Activated naive CD4-positive, alpha-beta T cell treated with anti-CD3 and anti-CD28 coated beads, Interleukin-2, amount 50 U/mL, for 24 hours (primary cell): ENCODE measurements around the gene SERPINB7.

Experiments used
- H3K27ac Mint-ChIP-seq: one replicate; pipeline ENCODE4 v1.8.0; 2021; ENCODE audit warnings: mild to moderate bottlenecking, mixed read lengths
- H3K27me3 Mint-ChIP-seq: one replicate; pipeline ENCODE4 v1.8.0; 2021; ENCODE audit warnings: mixed read lengths
- H3K36me3 Mint-ChIP-seq: one replicate; pipeline ENCODE4 v1.8.0; 2021; ENCODE audit warnings: mixed read lengths
- H3K4me1 Mint-ChIP-seq: one replicate; pipeline ENCODE4 v1.8.0; 2021; ENCODE audit warnings: mixed read lengths
- H3K4me3 Mint-ChIP-seq: one replicate; pipeline ENCODE4 v1.8.0; 2021; ENCODE audit warnings: mild to moderate bottlenecking, mixed read lengths
- H3K9me3 Mint-ChIP-seq: one replicate; pipeline ENCODE4 v1.8.0; 2021; ENCODE audit warnings: mixed read lengths

SERPINB7 gene

DNA sequence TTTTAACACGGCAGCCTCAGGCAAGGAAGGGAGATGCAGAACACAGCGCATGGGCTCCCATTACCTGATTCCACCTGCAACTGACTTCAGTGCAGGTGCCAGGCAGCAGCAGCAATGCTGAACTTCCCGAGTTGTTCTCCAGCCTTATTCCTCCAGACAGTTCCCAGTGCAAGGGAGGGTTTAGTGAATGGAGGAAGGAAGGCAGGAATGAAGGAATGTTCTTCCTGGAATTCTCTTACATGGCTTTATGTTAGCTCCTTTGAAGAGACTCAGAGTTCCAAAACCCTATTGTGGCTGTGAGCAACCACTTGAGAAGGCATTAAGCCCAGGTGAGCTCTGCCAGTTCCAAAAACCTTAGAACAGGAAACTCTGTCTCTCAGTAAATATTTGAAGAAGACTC lies 45.5 kb downstream of the SERPINB7 start:
- H3K27ac Mint-ChIP-seq, result no peak overlapping the region

DNA sequence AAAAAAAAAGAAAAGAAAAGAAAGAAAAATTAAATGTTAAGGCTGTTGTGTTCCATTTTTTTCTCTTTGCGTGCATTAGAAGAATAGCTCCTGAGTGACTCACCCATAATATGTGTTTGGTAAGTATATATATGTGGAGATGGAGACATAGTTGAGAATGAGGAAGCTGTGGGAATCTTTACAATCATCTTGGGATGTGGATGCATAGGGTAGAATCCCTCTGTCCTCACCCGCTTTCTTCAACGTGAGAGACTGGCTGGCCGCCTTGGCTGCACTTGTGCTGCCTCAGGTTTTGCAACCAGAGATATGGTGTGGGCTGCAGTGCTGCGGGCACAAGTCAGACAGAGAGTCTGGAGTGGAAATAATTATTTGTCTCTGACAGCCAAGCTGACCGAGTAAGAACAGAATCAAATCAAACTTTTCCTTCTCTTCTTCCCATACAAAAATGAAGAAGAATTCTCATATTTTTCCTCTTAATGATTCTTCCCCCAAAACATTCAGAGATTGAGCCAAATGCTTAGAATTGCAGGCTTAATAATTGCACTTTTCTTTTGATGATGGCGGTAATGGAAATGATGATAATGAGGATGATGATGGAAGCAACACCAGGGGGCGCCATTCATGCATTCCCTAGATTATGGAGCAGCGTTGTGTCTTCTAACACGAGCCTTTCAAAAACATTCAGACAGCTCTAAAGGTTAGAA lies 48.5 kb downstream of the SERPINB7 start:
- Mint-ChIP-seq H3K27ac (no peak overlapping the region), H3K4me3 (no peak overlapping the region), H3K27me3 (peaks cover 9% of the 10 kb centered on the region), H3K9me3 (no peaks in the 10 kb centered on the region), H3K4me1 (no peaks in the 10 kb centered on the region), H3K36me3 (no peaks in the 10 kb centered on the region)

More for the DNA sequence above, 45.5 kb downstream of the SERPINB7 start:
- H3K4me3 Mint-ChIP-seq, result no peak overlapping the region
- peaks cover 2% of the 10 kb centered on the region for H3K36me3 Mint-ChIP-seq
- no peaks in the 10 kb centered on the region for H3K4me1 Mint-ChIP-seq
- H3K27me3 Mint-ChIP-seq, result peaks cover 8% of the 10 kb centered on the region
- H3K9me3 Mint-ChIP-seq, result peaks cover 14% of the 10 kb centered on the region

DNA sequence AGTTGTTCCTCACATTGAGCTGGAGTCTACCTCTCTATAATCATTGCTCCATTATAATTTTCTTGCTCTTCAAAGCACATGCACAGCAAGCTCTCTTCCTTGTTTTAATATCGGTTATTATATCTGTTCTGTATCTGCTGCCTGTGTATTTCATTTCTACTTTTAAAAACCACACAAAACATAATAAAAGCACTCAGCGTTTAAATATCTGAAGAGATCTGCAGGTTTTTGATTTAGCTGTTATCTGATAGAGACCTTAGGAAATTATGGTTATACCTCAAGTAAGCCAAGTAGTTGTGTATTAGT lies 49.0 kb downstream of the SERPINB7 start:
- peaks cover 7% of the 10 kb centered on the region for H3K27me3 Mint-ChIP-seq
- H3K27ac Mint-ChIP-seq, result no peak overlapping the region
- H3K4me1 Mint-ChIP-seq, result no peaks in the 10 kb centered on the region
- no peaks in the 10 kb centered on the region for H3K9me3 Mint-ChIP-seq
- H3K4me3 Mint-ChIP-seq, result no peak overlapping the region
- no peaks in the 10 kb centered on the region for H3K36me3 Mint-ChIP-seq

DNA sequence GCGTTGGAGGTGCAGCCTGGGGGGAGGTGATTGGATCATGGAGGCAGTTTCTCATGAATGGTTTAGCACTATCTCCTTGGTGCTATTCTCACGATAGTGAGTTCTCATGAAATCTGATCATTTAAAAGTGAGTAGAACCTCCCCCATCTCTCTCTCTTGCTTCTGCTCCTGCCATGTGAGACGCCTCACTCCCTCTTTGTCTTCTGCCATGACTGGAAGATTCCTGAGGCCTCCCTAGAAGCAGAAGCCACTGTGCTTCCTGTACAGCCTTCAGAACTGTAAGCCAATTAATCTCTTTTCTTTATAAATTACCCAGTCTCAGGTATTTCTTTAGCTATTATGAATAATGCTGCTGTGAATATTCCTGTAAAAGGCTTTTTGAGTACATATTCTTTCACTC lies 52.9 kb downstream of the SERPINB7 start:
- Mint-ChIP-seq H3K36me3 (no peaks in the 10 kb centered on the region), H3K27ac (no peak overlapping the region), H3K9me3 (no peaks in the 10 kb centered on the region), H3K4me3 (no peak overlapping the region), H3K4me1 (no peaks in the 10 kb centered on the region), H3K27me3 (peaks cover 5% of the 10 kb centered on the region)

DNA sequence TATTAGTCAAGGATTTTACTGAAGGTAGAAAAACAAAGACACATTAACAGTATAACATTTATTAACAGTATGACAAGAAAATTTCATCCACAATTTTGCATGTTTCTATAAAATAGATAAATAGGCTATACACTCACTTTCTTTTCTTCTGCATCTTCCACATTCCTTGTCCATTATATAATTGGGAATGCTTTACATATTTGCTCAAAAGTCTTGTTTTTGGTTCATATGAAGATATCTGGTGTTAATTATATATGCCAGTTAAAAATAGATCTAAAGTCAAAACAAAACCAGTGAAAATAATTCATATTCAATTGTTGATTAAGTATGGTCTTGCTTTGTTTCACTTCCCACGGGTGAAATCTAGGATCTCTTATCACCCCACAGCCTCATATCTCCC lies 53.4 kb downstream of the SERPINB7 start:
- Mint-ChIP-seq H3K9me3 (no peaks in the 10 kb centered on the region), H3K27me3 (peaks cover 5% of the 10 kb centered on the region), H3K36me3 (no peaks in the 10 kb centered on the region), H3K4me3 (no peak overlapping the region), H3K4me1 (no peaks in the 10 kb centered on the region), H3K27ac (no peak overlapping the region)

DNA sequence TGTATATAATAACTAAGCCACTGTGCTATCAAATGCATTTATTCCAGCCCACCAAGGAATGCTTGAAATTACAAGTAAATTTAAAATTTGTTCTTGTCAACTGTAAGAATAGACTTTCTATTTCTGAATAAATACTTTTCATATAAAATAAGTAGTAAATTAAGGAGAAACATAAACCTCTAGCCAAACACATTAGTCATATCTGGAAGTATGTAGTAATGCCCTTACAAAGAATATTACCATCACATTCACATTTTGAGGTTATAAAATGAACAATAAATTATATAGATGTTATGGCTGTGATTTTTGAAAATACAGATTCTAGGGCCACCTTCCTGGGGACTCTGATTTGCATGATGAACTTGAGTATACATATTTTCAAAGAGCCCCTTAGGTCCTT lies 54.7 kb downstream of the SERPINB7 start:
- no peaks in the 10 kb centered on the region for H3K9me3 Mint-ChIP-seq
- H3K27ac Mint-ChIP-seq, result no peak overlapping the region
- H3K4me3 Mint-ChIP-seq, result no peak overlapping the region
- no peaks in the 10 kb centered on the region for H3K4me1 Mint-ChIP-seq
- H3K36me3 Mint-ChIP-seq, result no peaks in the 10 kb centered on the region
- H3K27me3 Mint-ChIP-seq, result peaks cover 7% of the 10 kb centered on the region

DNA sequence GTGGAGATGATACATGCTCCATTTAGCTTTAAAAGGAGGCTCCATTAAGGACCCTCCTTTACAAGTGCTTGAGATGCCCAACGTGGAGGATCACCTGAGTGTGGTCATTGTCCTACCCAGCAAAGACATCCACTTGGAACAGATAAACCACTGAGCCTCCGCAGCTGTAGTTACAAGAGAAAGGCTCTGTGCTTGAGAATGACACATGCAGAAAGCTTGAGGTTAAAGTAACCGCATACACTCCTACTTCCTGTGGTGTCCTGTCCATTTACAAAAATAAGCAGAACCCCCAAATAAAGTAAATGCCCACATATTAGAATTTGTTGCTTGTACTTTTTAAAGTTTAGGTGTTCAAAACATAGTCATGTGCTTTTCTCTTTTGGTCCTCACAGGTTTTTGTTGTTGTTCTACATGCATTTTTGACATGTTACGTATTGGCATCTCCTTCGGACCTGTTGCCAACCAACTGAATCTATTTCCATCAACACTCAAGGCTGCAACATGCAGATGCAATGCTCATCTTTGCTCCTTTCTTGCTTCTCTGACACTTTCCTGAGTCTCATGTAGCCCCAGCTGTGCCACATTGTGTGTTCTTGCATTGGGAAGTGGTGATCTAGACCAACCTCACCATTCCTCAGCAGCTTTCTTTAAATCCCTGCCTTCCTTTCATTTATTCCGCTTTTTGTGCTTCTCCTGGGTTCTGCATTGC lies 56.0 kb downstream of the SERPINB7 start:
- no peak overlapping the region for H3K4me3 Mint-ChIP-seq
- H3K4me1 Mint-ChIP-seq, result no peaks in the 10 kb centered on the region
- no peaks in the 10 kb centered on the region for H3K36me3 Mint-ChIP-seq
- H3K9me3 Mint-ChIP-seq, result no peaks in the 10 kb centered on the region
- no peak overlapping the region for H3K27ac Mint-ChIP-seq
- H3K27me3 Mint-ChIP-seq, result peaks cover 6% of the 10 kb centered on the region

DNA sequence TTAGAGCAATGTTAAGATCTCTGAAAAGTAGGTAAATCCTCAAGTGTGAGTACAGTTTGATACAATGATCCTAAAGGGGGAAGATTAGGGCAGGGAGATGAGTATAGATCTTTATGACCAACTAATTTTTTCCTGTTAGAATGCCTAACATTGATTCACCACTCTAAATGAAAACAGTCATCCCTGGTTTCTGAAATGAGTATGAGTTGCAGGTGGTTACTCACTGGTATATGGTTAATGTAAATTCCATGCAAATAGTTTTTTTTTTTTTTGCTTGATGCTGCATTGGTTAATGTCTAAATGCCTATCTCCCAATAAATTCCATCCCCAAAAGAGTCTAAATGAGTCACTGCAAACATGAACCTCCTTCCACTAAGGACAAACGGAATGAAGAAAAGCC lies 57.3 kb downstream of the SERPINB7 start:
- Mint-ChIP-seq H3K27me3 (peaks cover 10% of the 10 kb centered on the region), H3K27ac (no peak overlapping the region), H3K4me1 (no peaks in the 10 kb centered on the region), H3K9me3 (no peaks in the 10 kb centered on the region), H3K36me3 (no peaks in the 10 kb centered on the region), H3K4me3 (no peak overlapping the region)

DNA sequence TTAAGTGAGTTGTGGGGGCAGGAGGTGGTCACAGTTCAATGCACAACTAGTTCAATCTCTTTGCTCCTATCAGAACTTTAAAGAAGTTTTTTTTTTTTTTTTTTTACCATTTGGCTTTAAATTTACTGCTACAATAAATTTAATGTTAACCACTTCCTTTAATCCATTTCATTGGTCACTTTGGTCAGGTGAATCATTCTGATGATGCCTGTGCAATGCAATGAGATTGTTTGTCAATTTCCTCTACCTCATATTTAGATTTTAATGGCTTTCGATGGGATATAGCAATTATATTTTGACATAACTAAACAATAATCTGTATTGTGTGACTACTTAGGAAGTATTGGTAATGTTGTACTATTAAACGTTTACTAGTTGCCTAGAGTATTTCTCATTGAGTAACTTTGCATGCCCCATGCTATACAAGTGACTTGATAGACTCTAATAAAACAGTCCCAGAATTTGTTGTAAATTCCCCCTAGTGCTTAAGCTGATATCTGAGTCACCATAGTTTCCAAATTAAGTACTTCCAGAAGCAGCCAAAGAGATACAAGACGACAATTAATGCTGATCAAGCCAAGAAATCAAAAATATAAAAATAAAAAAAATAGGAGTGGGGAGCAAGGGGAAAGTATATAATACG lies 59.4 kb downstream of the SERPINB7 start:
- H3K36me3 Mint-ChIP-seq, result no peaks in the 10 kb centered on the region
- H3K27ac Mint-ChIP-seq, result no peak overlapping the region
- no peaks in the 10 kb centered on the region for H3K9me3 Mint-ChIP-seq
- no peak overlapping the region for H3K4me3 Mint-ChIP-seq
- peaks cover 9% of the 10 kb centered on the region for H3K27me3 Mint-ChIP-seq
- H3K4me1 Mint-ChIP-seq, result no peaks in the 10 kb centered on the region

DNA sequence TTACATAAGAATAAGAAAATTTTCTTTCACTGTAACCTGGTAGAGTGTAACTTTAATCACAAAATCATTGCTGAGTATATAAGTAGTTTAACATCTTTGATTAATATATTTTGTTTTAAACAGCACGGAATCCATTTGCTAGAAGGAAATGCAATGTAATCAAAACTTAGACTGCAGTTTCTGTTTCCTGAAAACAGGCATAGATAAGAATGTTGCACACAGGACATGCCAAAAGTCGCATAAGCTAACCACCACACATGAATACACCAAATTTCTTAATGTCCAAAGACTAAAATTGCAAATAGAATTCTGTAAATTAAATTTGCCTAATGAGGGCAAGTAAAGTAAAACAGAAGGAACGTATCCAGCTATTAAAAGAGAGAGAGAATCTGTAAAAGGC lies 61.2 kb downstream of the SERPINB7 start:
- no peaks in the 10 kb centered on the region for H3K4me1 Mint-ChIP-seq

DNA sequence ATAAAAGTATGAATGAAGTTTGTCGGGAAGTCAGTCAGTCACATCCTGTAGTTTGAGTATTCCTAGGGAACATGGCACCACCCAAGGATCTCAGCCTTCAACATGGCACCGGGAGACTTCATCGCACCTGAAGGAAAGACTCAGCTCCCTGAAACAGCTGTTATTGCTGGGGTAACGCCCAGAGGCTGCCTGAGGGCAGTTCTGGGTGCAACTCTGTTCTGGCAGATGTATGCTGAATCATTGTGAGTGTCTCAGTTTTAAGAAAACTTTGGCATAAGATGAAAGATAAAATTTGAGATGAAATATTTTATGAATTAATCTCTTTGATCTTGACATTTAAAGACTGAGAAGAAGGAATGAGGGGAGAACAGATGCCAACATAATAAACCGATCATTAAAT lies 62.4 kb downstream of the SERPINB7 start:
- Mint-ChIP-seq H3K27me3 (peaks cover 10% of the 10 kb centered on the region), H3K27ac (no peak overlapping the region), H3K4me1 (no peaks in the 10 kb centered on the region), H3K9me3 (no peaks in the 10 kb centered on the region), H3K36me3 (no peaks in the 10 kb centered on the region), H3K4me3 (no peak overlapping the region)

More for the DNA sequence above, 61.2 kb downstream of the SERPINB7 start:
- no peak overlapping the region for H3K4me3 Mint-ChIP-seq
- no peaks in the 10 kb centered on the region for H3K36me3 Mint-ChIP-seq
- peaks cover 10% of the 10 kb centered on the region for H3K27me3 Mint-ChIP-seq
- H3K9me3 Mint-ChIP-seq, result no peaks in the 10 kb centered on the region
- no peak overlapping the region for H3K27ac Mint-ChIP-seq

DNA sequence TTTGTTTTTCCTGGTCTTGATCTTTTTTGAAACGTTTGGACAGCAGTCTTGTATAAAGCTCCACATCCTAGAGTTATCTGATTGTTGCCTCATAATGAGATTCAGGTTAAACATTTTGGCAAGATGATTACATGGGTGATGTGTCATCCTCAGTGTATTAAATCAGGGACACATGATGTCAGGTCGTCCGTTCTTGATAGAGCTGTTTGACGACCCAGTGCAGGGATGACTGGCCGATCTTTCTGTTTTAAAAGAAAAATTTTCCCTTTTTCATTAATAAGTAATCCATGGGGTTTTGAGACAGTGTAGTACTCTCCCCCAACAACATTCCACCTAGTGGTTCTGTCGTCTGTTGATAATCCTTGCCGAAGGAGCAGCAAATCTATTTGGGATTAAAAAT lies 67.8 kb downstream of the SERPINB7 start:
- Mint-ChIP-seq H3K4me3 (no peak overlapping the region), H3K27ac (no peak overlapping the region), H3K4me1 (no peaks in the 10 kb centered on the region), H3K9me3 (no peaks in the 10 kb centered on the region), H3K27me3 (peaks cover 10% of the 10 kb centered on the region), H3K36me3 (no peaks in the 10 kb centered on the region)

DNA sequence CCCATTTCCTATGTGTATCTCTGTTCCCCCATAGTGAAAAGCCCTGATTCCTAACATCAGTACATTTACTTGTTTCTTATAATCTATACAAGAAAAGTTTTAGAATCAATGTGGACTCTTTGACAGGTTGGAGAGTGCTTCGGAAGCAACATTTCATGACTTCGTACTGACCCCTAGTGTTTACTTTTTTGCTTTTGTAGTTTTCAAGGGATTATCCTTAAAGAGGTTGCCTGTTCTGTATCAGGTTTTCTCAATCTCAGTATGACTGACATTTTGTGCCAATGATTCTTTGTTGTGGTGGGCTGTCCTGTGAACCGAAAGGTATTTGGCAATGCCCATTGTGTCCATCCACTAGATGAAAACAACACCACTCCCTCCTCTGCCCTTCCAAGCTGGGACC lies 69.0 kb downstream of the SERPINB7 start:
- Mint-ChIP-seq H3K4me3 (no peak overlapping the region), H3K27ac (no peak overlapping the region), H3K9me3 (no peaks in the 10 kb centered on the region)

DNA sequence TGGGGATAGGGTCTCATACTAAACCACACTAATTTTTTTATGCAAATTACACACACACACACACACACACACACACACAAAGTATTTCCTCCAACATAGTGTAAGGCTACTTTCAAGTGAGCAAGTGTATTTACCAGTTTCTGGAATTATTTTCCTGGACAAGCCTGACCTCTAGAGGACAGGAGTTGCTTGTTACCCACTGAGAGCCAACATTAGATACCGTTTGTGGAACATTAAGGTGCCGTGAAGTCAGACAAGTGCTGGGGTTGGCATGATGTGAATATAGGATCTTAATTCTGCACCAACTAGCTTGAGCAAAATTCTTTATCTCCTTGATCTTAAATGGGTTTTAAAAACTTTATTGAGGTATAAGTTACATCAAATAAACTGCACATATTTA lies 72.9 kb downstream of the SERPINB7 start:
- Mint-ChIP-seq H3K4me1 (no peaks in the 10 kb centered on the region), H3K36me3 (no peaks in the 10 kb centered on the region), H3K9me3 (no peaks in the 10 kb centered on the region), H3K27me3 (peaks cover 10% of the 10 kb centered on the region), H3K27ac (no peak overlapping the region), H3K4me3 (no peak overlapping the region)

More for the DNA sequence above, 69.0 kb downstream of the SERPINB7 start:
- H3K27me3 Mint-ChIP-seq, result peaks cover 13% of the 10 kb centered on the region
- no peaks in the 10 kb centered on the region for H3K36me3 Mint-ChIP-seq
- H3K4me1 Mint-ChIP-seq, result no peaks in the 10 kb centered on the region

DNA sequence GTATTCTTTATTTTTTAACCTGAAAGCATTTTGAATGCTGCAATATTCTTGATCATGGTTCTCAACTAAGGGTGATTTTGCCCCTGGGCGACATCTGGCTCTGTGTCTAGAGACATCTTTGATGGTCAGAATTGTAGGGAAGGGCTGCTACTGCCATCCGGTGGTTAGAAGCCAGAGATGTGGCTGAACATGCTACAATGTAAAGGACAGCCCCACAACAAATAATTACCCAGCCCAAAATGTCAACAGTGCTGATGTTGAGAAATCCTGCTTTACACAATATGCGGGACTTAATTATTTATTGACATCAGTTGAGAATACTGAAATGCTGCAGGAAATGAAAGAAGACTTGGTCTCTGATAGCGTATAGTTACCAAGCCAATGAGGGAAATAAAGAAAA lies 74.8 kb downstream of the SERPINB7 start:
- Mint-ChIP-seq H3K4me3 (no peak overlapping the region), H3K27me3 (peaks cover 10% of the 10 kb centered on the region), H3K27ac (no peak overlapping the region), H3K4me1 (no peaks in the 10 kb centered on the region), H3K9me3 (no peaks in the 10 kb centered on the region), H3K36me3 (no peaks in the 10 kb centered on the region)

DNA sequence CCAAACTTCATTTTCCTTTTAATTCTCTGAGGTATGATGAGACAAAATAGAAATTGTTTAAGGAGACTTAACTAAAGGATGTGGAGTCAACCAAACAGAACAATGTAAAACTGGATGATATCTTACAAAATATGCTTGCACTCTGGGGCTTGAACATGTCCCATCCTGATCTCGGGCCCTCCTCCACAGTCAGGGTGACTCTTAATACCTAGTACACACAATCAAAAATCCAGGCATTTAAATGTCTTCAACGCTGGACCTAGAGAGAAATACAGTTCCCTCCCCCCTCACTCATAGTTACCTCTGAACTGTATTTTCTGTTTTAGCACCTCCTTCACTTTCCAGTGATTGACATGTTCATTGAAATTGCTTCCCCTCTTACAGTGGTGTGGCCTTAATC lies 75.4 kb downstream of the SERPINB7 start:
- H3K27ac Mint-ChIP-seq, result no peak overlapping the region
- H3K4me1 Mint-ChIP-seq, result no peaks in the 10 kb centered on the region

More for the DNA sequence above, 75.4 kb downstream of the SERPINB7 start:
- Mint-ChIP-seq H3K27me3 (peaks cover 7% of the 10 kb centered on the region), H3K9me3 (no peaks in the 10 kb centered on the region), H3K4me3 (no peak overlapping the region), H3K36me3 (no peaks in the 10 kb centered on the region)
